Measurements from ENCODE around the gene PDLIM1.

The PDLIM1 gene

DNA sequence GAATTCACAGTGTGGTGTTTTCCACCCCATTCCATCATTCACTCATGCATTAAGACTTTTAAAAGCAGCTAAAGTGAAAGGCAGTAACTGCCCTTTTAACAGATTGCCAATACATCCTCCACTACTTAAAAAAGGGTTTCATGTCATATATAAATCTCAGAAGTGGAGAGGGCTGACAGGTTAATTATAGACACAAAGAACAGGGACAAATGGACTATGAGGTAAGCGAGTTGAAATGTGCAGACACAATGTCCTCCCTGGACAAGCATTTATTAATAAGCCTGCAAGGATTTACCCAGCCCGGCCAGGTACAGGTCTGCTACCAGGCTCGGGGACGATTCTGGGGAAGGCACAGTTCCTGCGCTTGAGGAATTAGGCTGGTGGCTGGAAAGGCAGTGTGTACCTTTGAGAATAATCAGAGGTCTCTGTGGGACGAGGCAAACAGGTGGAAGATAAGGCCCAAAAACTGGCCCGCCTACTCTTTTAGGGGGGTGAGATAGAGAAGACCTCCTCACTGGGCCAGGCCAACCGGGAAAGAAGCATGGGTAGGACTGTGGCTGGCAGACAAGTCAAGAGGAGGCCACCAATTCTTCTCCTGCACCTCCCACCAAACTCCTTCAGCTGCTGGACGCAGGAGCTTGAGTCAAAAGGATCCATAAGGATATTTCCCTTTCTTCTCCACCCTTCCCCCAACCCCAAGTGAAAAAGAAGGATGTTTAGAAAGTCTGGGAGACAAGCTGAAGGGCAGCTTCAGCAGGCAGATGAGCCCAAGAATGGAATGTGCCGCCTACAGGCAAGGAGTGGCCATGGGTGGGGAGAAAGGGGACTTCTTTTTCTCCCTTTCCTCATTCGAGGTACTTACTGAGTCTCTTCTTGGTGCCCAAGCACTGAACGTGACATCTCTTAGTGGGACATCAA lies 1.5 kb downstream of the PDLIM1 start:
- FAIRE-seq = no peak
- DNase-seq (ENCODE audit: low spot score) = no peak

DNA sequence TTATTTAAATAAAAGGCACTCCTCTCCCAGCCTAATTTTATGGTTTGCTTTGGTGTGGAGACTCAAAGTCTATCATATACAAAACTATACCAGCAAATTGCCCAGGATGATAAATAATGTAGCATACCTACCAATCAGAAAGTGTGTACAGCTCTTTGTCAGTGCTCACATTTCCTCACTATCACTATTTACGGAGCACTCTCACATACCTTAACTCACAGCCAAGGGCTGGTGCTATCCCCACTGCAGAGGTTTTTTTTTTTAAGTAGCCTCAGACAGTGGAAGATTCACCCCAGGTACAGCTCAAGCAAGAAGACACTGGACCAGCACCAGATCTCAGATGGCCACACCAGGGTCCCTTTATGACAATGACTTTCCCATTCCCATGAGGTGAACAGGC lies 2.5 kb downstream of the PDLIM1 start:
- no peak for DNase-seq (ENCODE audit: low spot score)
- no peak for FAIRE-seq

DNA sequence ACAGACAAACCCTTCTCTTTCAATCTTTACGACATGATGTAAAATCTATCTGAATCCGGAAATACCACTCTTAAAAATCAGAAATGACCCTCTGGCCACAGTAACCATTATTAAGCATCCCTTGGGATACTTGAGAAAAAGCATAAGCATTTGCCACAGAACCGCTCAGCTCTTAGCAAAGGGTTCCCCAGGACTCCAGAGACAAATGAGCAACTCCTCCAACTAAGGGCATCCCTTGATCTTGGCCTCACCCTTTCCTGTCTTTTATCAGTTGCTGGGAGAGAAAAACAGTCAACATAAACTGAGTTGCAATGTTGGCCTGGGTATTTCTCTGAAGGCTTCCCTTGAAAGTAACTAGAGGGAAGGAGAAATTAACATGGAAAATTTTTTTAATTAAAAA lies 3.5 kb downstream of the PDLIM1 start:
- DNase-seq (ENCODE audit: low spot score) = no peak
- FAIRE-seq = no peak

DNA sequence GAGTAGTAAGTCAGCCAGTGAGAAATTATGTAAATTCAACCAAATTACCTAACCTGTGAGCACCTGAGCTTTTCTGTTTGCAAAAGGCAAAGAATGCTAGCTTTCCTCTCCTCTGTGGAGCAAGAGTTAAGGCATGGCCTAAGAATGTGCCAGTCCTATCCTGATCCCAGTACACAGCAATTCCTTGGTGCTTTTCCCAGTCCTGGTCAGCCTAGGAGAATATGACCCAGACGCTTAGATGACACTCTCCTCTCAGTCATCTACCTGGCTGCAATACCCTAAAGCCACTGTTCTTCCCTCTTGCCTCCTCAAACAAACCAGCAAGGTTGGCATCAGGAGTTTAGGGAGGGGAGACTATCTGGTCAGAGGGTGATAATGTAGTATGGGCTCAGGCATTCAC lies 4.1 kb downstream of the PDLIM1 start:
- no peak for FAIRE-seq
- no peak for DNase-seq (ENCODE audit: low spot score)

DNA sequence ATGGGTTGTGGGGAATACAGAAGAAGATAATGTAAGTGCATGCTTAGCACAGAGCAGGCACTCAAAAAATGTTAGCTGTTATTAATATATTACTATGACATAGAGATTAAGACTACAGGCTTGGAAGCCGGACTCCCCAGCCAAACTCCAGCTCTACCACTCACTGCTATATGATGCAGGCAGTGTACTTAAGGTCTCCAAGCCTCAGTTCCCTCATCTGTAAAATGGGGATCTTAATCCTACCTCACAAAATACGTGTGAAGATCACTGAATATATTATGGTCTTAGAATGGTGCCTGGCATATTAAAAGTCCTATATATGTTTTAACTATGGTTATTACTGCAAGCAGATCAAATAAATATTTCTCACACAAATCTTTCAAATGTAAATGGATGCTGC lies 5.2 kb downstream of the PDLIM1 start:
- DNase-seq (ENCODE audit: low spot score) = no peak
- FAIRE-seq = no peak

DNA sequence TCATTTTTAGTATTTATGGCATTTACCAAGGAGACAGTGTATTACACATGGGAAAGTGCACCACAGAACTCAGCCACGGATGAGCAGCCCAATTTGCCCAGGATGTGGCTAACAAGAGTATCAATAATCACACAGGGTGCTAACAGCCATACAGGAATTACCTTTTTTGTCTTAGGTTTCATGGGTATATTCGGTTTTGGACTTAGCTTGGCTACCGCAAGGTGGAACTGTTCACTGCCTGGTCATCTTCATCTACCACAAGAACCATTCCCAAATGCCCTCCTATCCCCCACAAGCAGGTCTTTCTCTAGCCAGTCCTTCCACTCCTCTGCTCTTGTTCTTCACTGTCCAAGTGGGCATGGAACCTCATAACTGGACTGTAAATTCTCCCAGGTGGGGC lies 6.0 kb downstream of the PDLIM1 start:
- DNase-seq (ENCODE audit: low spot score) (no peak), FAIRE-seq (no peak)

DNA sequence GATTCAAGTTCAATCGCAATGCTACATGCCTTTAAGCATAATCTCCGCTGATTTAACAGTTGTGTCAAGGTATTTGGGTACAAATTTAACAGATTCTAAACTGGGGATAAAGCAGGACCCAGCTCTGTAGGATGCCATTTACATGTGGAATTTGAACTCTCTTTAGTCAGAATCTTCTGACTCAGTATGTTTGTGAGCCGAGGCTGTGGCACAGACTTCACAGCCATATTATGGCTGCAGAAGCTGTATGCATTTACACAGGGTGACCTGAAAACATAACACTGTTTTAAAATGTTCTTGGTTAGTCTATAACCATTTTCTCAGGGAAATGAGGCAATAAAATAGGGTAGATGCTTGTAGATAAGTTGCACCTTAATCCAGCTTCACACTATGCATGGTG lies 8.7 kb downstream of the PDLIM1 start:
- DNase-seq (ENCODE audit: low spot score) (no peak), FAIRE-seq (no peak)

DNA sequence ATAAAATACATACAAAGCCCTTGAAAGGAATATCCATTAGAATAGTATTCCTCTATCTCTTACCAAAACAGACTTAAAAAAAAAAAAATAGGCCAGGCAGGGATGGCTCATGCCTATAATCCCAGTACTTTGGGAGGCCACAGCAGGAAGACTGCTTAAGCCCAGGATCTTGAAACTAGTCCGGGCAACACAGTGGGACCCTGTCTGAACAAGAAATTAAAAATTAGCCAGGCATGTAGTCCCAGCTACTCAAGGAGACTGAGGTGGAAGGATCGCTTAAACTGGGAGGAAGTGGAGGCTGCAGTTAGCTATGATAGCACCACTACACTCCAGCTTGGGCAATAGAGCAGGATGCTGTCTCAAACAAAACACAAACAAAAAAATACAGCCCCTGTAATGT lies 9.6 kb downstream of the PDLIM1 start:
- DNase-seq (ENCODE audit: low spot score) (no peak), FAIRE-seq (no peak)

DNA sequence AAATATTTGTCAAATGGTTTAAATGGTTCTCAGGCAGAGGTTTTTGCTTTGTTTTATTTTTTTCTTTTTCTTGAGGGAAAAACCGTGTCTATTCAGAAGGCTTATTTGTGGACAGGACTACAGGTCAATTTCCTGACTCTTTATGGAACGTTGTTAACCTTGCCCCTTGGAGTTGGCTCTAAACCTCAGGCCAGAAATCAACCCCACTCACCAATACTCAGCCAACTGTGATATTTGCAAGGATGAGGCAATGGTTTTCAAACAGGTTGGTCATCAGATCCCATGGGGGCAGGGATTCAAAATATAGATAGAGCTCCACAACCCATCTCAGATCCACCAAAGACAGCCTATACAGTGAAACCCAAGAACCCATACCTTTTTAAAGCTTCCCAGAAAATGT lies 10.2 kb downstream of the PDLIM1 start:
- DNase-seq (ENCODE audit: low spot score) (no peak), FAIRE-seq (no peak)

DNA sequence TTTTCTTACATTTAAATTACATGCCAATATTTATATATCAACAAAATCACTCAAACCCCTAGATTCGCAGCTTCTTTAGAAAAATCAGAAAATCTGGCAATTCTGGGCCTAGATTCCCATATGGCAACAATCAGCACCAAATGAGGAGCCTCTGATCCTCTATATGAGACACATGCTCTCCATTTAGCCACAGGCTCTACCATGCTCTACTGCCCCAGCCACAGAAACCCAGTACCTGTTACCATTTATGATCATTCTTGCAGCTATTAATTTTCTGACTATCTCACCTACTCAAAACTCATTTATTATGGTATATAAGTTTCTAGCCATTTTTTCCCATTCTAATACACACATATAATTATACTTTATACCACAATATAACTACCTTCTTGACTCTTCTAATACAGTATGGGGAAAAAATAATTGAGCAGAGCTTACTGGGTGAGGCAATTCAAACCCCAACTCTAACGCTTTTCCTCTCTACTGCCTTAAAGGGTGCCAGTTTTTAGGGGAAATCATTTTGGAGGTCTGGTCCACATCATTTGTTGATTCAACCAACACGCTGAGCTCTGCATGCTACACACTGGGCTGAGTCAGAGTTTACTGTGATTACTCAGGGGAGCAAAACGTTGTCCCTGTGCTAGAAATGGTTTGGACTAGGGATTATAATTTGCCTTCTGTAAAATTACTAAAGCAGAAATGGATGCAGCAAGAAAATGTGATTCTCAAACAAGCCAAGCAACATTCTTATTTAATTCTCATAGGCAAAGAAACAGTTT lies 11.6 kb downstream of the PDLIM1 start:
- no peak for DNase-seq (ENCODE audit: low spot score)
- no peak for FAIRE-seq

DNA sequence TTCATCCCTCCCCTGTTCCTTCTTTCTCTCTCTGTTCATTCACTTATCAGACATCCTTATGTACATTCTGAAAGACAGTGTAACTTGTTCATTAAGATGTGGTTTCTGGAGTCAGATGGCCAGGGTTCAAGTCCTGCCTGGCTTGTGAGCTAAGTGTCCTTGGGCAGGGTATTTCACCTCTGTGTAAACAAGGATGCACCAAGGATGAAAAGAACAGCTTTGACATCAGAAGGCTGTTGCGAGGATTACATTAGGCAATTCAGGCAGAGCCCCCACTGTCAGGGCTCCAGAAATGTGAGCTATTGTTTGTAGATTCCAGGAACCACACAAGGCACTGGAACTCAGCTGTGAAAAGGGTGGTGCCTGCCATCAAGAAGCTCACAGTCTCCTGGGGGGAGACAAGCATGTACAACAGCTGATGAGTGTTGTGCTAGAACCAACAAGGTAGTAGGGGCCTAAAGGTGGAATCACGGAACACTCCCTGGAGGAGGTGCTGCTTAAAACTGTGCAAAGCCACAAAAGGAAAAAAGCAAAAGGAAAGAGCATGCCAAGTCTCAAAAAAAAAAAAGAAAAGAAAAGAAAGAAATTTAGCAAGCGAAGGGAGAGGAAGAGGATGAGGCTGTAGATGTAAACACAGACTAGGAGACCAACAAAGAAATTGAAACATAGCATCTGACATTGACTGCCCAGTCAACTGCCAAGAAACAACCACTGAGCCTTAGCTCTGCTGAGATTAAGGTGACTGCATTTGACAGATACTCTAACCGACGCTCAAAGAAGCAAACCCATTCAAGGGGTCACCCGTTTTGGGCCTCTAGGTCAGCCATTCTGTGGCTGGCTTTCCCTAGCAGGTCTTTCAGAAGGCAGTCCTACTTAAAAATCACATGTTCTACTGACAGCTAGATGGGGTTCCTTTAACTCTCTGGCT lies 12.5 kb downstream of the PDLIM1 start:
- DNase-seq (ENCODE audit: low spot score) (no peak), FAIRE-seq (no peak)

DNA sequence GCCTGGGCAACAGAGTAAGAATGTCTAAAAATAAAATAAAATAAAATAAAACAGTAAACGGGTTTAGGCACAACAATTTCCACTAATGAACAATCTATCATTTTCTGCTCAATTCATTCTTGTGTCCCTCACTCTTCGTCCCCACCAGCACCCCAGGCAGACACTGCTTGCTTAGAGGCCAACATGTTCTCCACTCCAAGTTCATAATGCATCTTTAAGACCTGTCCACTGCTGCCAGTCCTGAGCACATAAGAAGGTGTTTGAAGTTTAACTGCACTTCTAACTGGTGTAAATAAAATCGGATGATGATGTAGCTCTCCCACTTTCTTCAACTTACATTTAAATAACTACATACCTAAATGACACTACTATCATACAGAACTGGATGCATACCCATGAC lies 13.2 kb downstream of the PDLIM1 start:
- FAIRE-seq = no peak
- DNase-seq (ENCODE audit: low spot score) = no peak

DNA sequence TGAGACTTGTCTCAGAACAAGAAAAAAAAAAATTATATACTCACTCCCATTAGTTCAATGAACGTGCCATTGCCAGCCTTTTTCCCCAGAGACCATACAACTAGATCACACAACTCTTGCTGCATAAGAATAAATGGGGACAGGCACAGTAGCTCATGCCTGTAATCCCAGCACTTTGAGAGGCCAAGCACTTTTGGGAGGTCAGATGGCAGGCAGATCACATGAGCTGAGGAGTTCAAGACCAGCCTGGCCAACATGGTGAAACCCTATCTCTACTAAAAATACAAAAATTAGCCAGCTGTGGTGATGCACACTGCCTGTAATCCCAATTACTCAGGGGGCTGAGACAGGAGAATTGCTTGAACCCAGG lies 13.6 kb downstream of the PDLIM1 start:
- FAIRE-seq = no peak
- no peak for DNase-seq (ENCODE audit: low spot score)

DNA sequence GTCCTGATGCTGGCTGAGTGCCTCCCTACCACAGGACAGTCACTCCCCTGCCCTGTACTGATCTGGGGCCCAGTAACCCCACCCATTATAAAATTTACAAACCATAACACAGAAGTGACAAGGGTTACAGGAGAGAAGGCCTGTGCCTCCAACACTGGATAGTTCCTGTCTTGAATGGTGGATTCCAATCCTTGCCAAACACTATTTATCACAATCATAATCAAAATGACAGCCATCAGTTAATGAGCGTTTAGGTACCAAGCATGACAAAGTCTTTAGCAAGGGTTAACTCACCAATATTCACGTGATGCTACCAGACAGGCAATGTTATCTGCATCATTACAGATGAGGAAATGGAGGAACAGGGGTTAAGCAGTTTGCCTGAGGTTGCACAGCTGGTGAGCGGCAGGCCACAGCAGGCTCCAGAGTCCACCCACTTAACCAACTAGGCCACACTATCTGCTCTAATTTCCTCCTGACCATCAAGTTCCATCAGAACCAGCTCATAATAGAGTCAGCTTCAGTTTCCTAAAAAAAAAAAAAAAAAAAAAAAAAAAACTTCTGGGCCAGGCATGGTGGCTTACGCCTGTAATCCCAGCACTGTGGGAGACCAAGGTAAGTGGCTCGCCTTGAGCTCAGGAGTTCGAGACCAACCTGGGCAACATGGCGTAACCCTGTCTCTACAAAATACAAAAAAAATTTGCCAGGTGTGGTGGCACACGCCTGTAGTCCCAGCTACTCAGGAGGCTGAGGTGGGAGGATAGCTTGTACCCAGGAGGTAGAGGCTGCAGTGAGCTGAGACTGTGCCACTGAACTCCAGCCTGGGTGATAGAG lies 14.2 kb downstream of the PDLIM1 start:
- DNase-seq (ENCODE audit: low spot score) = no peak
- FAIRE-seq = no peak

DNA sequence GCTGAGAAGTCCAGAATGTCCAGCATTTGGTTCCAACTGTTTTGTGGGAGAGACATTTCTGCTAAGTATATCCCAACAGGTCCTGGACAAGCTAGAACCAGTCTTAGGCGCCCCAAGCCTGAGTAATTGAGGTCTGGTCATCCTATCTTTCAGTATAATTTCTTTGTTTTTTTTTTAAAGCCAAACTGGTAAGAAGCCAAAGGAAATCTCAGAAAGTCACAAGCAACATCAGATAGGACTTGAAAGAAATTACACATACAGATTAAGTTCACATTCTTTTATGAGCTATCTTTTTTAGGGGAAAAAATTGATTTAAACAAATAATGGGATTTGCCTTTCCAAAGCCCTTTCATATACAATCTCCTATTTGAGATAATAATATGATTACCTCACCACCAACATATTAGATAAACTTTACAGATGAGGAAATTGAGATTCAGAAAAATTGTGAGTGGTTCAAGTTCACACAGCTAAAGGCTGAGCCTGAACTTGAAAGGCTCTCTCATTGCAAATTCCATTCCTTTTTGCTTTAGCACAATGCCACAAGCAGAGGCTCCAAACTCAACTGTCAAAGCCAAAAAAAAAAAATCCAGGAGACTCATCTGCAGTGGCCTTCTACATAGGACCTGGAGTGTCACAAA lies 15.0 kb downstream of the PDLIM1 start:
- no peak for DNase-seq (ENCODE audit: low spot score)
- FAIRE-seq = no peak

DNA sequence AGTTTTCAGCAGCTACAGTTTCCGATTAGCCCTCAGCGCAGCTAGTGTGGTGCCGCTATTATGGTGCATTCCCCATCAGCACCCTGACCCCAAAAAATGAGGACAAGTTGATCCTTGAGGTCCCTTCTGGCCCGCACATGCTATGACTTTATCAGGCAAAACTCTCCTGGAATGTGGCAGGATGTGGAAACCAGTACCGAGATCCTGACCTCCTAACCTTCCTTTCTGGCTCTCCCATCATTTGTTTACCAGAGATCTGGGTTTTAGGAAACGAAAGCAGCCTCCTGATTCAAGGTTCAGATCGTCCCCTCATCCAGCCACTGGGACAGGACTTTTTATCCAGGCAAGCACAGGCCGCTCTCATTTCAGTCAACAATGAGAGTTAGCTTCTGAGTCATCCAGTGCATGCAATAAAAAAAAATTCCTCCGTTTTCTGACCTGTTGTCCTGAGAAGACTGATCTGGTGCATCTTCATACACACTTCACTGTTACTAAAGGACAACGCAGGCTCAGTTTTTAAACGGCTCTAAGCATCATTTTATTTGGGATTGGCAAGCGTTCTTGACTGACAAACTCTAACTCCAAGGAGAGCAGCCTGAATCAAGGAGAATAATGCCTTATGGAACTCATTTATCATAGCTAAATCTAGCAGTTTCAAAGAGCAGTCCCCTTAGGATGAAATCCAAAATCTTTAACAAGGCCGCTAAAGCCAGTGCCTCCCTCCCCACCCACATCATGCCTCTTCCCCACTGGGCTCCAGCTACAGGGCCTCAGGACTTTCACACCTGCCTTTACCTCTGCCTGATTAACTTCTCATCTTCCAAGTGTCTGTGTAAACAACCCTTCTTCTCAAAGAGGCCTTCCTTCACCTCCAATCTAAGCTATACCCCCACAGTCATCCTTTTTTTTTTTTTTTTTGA lies 17.1 kb downstream of the PDLIM1 start:
- peak; percentile 66 for DNase-seq (ENCODE audit: low spot score)
- FAIRE-seq = no peak

DNA sequence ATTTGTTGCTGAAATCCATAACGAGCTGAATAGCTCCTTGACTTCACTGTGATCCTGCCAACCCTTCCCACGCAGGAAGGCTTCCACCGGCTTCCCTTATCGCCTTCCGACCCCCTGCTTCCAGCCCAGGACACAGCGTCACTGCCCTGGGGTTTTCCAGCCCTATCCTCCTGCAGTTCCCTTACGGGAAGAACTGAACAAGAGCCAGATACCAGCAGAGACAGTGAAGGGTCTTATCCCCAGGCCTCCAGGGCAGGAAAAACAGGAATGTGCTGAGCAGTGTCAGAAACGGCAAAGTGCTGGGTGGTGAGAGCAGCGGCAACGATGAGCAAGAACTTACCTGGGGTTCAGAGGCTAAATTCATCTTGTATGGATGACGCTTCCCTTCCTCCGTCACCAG lies 22.4 kb downstream of the PDLIM1 start:
- no peak for DNase-seq (ENCODE audit: low spot score)
- no peak for FAIRE-seq

DNA sequence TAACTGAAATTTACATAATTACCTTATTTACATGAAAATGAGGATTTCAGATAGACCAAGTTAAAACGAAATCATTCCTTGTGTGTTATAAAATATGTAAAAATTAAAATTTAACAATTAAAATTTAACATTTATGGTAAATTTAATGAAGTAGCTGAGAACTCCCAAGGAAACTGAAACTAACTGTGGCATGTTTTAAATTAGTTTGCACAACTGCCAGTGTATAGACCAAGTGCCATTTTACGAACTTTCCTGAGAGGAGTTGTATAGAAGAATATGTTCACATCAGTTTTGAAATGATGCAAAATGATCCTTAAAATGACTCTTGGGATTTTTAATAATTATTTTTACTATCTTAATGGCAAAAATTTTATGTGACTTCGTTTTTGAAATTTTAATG lies 23.6 kb downstream of the PDLIM1 start:
- DNase-seq (ENCODE audit: low spot score) = no peak
- no peak for FAIRE-seq

DNA sequence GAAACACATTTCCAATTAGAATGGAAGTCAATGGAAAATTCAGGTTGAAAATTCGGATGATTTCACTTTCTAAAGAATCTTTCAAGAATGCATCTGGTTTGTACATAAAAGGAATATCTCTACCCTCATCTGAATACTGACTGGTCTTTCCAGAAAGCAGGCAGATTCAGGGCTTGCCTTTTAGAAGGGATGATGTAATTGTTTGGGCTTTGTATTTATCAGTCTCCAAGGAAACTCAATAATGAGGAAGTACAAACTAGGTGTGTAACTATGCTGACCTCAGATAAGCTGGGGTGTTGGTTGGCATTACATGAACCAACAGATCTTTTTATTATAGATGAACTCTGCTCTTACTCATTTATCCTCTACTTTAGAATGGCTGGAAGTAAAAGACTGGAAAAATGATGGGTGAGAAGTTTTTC lies 24.1 kb downstream of the PDLIM1 start:
- DNase-seq (ENCODE audit: low spot score) (peak; percentile 76), FAIRE-seq (no peak)
